GM13976 (cell line): ENCODE measurements around the gene NID2.

ENCODE experiments used
- DNase-seq: peaks from one replicate; pipeline ENCODE4 v3.0.0; 2012; ENCODE audit warnings: low spot score
- CTCF ChIP-seq: IDR thresholded peaks from 2 replicates; pipeline ENCODE4 v1.5.1; 2012; ENCODE audit warnings: borderline replicate concordance, mild to moderate bottlenecking; ENCODE audit not compliant: insufficient read depth; ENCODE audit errors: extremely low read depth, missing control alignments, control extremely low read depth
- in situ Hi-C: fragments of 300-500 bp; cut with MboI; formaldehyde crosslinking; loops from one replicate; pipeline ENCODE4 v1.12.0; 2022; ENCODE audit warnings: low sequenced_read_pairs, mixed read lengths, inconsistent platforms; ENCODE audit not compliant: unreplicated experiment

NID2 gene

GRCh38 chr14:52059649-52060048 is 9.2 kb downstream of the NID2 start:
- in situ Hi-C loops = no loop called here
- DNase-seq = no peak
- TF ChIP-seq CTCF = no peak

- no peak for TF ChIP-seq CTCF
- no peak for DNase-seq
- in situ Hi-C loops = no loop called here
Measured at GRCh38 chr14:52058341-52058740, 10.5 kb downstream of the NID2 start.

GRCh38 chr14:52055167-52055566 is 13.7 kb downstream of the NID2 start:
- no peak for TF ChIP-seq CTCF
- in situ Hi-C loops = no loop called here
- no peak for DNase-seq

- no peak for TF ChIP-seq CTCF
Measured at GRCh38 chr14:52054678-52055077, 14.2 kb downstream of the NID2 start.

GRCh38 chr14:52053044-52053443 is 15.8 kb downstream of the NID2 start:
- no peak for TF ChIP-seq CTCF
- no peak for DNase-seq
- in situ Hi-C loops = no loop called here

More at GRCh38 chr14:52054678-52055077, 14.2 kb downstream of the NID2 start:
- in situ Hi-C loops = no loop called here
- DNase-seq = no peak

- DNase-seq = no peak
- in situ Hi-C loops = no loop called here
- no peak for TF ChIP-seq CTCF
Measured at GRCh38 chr14:52052288-52052943, 16.4 kb downstream of the NID2 start.
